Left forelimb (tissue), 1 donor: ENCODE results near the gene CAMSAP3.
"Not testable (repeated sequence)": the region's sequence is repeated elsewhere in the genome, so short reads cannot be mapped to it uniquely, and the experiment has no call there.

ENCODE experiments used
- DNase-seq: peaks from one replicate; pipeline ENCODE4 v3.0.0-alpha.2; 2018; ENCODE audit warnings: low spot score

CAMSAP3 gene

GRCh38 chr19:7595466-7596133 lies at the start of gene CAMSAP3:
Gene CAMSAP3 (plus strand): TSS chr19:7595863. CDS start chr19:7596003, 140 bp downstream.
- DNase-seq = no peak

DNA sequence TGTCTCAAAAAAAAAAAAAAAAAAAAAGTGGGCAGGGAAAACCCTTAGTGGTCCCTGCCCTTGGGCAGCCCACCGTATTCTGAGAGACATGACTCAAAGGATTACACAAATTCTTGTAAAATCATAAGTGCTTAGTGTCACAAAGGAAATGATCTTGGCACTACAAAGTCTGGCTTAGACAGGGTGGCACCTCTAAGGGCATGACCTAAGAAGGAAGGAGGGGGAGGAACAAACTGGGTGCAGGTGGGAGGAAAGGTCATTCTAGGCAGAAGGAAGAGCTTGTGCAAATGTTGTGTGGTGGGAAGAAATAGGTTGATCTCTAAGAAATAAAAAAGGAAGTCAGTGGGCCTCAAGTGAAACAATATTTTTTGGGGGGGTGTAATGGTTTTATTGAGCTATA lies 49.8 kb upstream of the CAMSAP3 start:
- DNase-seq = no peak

GRCh38 chr19:7547159-7547558 lies 48.5 kb upstream of the CAMSAP3 start:
- no peak for DNase-seq

DNA sequence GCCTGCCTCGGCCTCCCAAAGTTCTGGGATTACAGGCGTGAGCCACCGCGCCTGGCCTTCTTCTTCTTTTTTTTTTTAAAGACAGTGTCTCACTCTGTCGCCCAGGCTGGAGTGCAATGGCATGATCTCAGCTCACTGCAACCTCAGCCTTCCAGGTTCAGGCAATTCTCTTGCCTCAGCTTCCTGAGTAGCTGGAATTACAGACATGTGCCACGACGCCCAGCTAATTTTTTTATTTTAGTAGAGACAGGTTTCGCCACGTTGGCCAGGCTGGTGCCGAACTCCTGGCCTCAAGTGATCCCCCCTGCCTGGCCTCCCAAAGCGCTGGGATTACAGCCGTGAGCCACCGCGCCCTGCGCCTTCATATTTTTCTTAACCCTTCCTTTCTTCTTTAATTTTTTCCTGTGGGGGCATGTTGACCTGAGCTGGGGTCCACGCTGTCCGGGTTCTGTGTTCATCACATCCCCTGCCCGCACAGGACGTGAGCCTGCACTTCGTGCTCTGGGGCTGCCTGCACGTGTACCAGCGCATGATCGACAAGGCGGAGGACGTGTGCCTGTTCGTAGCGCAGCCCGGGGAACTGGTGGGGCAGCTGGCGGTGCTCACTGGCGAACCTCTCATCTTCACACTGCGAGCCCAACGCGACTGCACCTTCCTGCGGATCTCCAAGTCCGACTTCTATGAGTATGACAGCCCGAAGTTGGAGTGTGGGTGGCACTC lies 46.1 kb upstream of the CAMSAP3 start:
- no peak for DNase-seq

DNA sequence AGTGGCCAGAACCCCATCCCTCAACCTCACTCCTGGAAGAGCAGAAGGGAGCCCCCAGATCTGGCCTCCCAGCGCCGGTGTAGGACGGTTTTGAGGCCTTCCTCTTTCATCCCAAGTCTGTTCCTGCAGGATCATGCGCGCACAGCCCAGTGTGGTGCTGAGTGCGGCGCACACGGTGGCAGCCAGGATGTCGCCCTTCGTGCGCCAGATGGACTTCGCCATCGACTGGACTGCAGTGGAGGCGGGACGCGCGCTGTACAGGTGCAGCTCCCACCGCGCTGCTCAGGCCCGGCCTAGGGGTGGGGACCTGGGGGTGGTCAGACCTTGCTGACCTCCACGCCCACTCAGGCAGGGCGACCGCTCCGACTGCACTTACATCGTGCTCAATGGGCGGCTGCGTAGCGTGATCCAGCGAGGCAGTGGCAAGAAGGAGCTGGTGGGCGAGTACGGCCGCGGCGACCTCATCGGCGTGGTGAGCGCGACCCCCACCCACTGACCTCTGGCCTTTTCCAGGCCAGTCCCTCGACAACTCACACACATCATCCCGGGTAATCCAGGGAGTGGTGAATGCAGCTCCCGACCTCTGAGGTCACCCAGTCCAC lies 45.4 kb upstream of the CAMSAP3 start:
- no peak for DNase-seq

- no peak for DNase-seq
Observed at GRCh38 chr19:7550987-7551761, 44.5 kb upstream of the CAMSAP3 start.

DNA sequence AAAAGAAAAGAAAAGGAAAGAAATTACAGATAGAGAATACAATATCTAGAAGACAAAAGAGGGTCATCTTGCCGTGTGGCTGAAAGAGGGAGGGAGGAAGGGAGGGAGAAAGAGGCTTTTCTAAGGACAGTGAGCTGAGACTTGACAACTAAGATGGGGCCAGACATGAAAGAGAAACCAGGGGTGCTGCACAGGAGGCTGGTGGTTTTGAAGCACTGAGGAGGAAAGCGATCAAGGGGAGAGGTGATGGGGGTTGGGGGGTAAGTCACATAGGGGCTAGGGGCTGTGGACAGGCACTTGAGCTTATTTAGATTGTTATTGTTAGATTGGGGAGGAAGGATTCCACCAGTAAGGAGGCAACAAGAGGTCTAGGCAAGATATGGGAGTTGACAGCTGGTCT lies 42.9 kb upstream of the CAMSAP3 start:
- no peak for DNase-seq

GRCh38 chr19:7554565-7554964 lies 41.1 kb upstream of the CAMSAP3 start:
- no peak for DNase-seq

- DNase-seq = no peak
Observed at GRCh38 chr19:7554990-7555864, 40.4 kb upstream of the CAMSAP3 start.

GRCh38 chr19:7556696-7557315 lies 38.9 kb upstream of the CAMSAP3 start:
- no peak for DNase-seq

GRCh38 chr19:7558667-7559066 lies 37.0 kb upstream of the CAMSAP3 start:
- no peak for DNase-seq

DNA sequence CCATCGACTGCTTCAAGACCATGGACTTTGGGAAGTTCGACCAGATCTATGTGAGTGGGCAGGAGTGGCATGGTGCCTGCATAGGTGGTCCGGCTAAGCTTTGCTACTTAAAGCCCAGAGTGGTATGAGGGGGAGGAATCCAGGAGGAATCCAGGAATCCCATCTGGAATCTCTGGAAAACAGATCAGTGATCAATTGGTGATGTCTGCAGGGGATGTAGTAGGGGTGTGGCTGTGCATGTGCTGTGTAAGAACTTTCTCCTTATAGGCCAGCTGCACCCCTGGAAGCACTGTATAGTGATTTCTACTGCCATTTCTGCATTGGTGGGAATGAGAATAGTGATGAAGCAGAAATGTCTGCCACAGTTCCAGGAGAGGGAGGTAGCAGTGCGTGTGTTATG lies 36.6 kb upstream of the CAMSAP3 start:
- DNase-seq = no peak

- no peak for DNase-seq
Observed at GRCh38 chr19:7560255-7560654, 35.4 kb upstream of the CAMSAP3 start.

DNA sequence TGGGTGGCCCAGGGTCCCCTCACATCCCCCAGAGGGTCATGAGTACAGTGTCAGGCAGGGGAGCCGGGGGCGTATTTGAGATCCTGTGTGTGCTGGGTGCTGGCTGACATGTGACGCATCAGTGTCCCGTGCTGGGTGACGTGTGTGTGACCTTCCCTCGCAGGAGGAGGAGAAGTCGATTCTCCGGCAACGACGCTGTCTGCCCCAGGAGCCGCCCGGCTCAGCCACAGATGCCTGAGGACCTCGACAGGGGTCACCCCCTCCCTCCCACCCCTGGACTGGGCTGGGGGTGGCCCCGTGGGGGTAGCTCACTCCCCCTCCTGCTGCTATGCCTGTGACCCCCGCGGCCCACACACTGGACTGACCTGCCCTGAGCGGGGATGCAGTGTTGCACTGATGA lies 34.3 kb upstream of the CAMSAP3 start:
- no peak for DNase-seq

- no peak for DNase-seq
Observed at GRCh38 chr19:7562646-7563393, 32.8 kb upstream of the CAMSAP3 start.

DNA sequence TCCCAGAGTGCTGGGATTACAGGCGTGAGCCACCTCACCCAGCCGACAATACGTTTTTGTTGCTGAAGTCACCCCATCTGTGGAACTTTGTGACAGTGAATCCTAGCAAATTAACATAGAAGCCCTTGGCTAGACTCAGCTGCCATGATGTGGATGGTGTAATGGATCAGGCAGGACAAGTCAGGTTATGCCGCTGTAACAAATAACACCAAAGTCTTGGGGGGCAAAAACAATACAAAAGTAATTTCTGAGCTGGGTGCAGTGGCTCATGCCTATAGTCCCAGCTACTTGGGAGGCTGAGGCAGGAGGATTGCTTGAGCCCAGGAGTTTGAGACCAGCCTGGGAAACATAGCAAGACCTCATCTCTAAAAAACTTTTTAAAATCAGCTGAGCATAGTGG lies 30.8 kb upstream of the CAMSAP3 start:
- no peak for DNase-seq

DNA sequence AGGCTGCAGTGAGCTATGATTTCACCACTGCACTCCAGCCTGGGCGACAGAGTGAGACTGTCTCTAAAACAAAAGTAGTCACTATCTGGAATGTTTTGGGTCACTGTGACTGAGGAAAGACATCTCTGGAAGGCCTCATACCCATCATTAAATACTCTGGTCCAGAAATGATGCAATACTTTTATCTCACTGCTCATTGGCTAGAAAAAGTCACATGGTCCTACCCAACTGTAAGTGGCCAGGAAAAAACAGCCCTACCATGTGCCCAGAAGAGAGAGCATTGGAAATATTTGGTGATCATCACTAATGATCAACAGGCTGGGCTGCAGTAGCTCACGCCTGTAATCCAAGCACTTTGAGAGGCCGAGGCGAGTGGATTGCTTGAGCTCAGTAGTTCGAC lies 30.3 kb upstream of the CAMSAP3 start:
- DNase-seq = no peak

DNA sequence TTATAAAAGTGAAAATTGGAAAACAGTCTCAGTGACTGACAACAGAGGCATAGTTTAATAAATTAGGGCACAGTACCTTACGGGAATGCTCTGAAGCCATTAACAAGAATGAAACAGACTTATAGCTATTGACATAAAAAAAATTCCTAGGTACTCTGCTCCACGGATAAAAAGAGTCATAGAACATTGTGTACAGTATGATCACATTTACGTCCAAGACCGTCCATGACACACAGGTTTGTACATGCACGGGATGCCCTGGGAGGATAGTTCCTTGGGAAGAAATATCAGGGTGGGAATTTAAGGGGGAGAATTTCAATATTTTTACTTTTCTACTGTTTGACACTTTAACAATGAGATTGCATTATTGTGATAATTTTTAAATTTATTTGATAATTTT lies 24.9 kb upstream of the CAMSAP3 start:
- no peak for DNase-seq

DNA sequence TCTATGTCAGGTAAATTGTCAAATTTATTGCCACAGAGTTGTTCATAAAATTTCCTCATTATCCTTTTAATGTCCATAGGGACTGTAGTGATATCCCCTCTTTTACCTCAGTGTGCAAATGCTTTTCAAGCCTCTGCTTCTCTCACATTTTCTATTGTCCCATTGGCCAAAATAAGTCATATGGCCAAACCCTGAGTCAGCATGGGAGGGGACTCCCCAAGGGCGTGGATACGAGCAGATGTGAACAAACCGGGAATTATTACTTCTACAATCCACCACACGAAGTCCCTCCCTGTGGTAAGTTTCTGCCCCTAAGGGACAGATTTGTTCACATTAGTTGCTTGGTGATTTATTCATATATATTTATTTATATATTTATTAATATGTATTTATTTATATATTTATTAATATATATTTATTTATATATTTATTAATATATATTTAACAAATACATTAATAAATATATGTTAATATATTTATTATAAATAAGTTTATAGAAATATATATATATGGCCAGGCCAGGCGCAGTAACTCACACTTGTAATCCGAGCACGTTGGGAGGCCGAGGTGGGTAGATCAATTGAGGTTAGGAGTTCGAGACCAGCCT lies 20.1 kb upstream of the CAMSAP3 start:
- no peak for DNase-seq

DNA sequence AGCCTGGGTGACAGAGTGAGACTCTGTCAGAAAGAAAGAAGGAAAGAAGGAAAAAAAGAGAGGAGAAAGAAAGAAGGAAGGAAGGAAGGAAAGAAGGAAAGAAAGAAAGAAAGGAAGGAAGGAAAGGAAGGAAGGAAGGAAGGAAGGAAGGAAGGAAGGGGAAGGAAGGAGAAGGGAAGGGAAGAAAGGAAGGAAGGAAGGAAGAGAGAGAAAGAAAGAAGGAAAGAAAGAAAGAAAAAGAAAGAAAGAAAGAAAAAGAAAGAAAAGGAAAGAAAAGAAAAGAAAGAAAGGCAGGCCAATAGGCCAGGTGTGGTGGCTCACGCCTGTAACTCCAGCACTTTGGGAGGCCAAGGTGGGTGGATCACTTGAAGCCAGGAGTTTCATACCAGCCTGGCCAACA lies 18.2 kb upstream of the CAMSAP3 start:
- not testable (repeated sequence) for DNase-seq
